NCI-H1694 (cell line): ENCODE data around the gene CCDC18.

ENCODE experiments used
- DNase-seq: peaks from one replicate; lab custom pipeline; 2025; lab: John Stamatoyannopoulos, UW

The CCDC18 gene

DNA sequence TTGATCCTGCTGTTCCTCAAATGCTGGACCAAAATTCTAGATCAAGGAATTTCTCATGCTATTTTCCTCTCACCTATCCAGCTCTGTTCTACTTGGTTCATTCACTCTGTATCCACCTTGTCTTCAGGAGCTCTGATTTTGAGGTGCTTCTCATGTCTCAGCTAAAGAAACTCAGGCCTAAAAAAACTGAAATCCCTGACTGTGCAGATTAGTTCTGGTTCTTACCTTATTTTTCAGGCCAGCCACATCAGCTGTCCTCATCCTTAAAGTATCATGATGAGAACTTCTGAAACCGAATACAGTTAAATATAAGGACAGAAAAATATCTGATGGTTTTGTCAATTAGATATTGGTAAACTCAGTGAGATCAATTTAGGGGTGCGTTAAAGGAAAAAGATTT is 137.4 kb downstream of the CCDC18 start:
- no peak for DNase-seq

DNA sequence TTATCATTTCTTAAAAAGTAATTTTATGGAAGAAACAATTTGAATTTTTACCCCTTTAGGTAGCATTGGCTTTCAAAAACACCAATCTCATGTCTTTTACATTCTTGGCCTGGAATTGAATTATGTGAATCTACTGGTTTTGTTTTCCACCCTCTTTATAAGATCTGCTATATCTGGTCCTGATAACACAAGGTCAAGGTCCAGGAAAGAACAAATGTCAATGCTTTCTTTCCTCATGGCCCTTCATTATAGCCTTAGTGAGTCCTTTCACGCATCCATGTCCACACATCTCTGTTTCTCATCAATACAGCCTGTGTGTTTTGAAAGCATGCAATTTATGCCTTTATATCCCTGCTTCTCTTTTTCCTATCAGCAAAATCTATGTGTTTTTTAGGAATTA is 141.2 kb downstream of the CCDC18 start:
- DNase-seq = no peak

DNA sequence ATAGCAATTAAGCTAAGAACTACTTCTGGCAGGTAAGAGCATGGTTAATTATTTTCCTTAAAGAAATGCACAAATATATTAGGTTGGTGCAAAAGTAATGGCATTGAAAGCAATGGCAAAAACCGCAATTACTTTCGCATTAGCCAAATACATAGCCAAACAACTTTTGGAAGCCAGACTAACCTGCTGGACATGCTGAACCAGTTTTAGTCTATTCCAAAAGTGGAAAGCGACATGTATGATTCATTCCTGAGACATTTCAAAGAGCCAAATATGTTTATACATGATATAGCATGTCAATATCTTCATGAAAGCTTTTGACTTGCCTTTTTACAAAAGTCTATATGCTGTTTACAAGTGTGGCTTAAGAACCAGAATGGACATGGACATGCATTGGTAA is 141.8 kb downstream of the CCDC18 start:
- DNase-seq = no peak

DNA sequence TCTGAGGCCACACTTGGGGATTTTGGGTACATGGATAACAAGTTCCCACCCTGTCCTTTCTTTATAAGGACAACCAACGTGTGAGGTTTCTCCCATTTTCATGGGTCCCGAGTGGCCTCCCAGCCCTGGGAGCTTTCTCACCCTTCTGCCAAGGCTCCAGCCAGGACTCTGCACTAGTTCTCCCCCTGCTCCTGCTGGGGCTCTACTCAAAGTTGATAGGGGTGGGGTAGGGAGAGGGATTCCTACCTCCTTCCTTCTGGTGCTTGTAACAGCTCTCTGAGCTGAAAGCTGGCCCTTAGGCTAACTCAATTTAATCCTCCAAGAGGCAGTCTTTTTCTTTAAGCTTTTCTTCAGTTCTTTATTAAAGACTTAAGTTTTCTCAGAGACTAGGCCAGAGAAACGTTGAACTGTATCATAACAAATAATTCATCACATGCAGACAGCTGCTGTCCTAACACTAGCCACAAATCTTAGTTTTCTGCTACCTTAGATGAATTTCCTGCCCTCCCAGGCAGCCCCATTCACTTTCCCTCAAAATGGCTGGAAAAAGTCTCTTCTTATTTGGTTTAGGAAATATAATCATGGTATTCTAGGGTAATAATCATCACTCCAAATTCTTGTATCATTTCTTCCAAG is 142.8 kb downstream of the CCDC18 start:
- DNase-seq = no peak

DNA sequence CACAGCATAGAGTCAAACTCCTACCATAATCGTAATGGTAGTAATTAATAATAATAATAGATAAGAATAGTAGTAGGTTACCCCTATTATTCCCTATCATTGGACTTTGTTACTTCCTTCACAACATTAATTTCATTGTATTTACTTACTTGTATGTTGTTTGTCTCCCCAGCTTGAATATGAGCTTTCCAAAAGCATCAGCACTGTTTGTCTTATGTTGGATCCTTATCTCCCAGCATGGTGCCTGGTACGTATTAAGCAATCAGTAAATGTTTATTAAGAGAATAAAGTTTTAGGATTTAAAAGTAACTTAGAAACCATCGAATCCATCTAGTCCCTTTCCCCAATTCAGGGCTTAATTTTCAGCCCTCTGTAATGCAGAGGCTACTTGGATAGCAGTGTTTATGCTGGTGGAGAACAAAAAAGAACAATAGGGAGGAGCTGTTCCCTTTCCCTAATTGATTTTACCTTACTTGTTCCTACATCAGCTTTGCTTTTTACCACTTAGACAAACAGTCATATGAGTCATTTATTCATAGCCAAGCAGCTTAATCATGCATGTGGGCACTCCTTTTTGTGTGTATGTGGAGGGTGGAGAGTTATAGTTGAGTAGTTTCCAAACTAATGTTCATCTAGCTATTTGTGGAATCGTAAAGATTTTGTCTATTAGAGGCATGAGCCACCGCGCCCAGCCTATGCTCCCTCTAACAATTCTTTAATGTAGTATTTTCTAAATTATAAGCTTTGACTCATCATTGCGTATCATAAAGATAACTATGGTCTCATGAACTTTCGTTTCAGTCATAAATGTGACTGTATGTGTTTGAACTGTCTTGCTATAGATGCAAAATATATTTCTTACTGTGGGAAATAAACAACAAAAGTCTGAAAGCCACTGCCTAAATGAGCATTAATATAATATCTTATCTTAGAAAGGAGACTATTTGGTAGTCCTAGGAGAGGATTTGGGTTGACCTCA is 144.3 kb downstream of the CCDC18 start:
- no peak for DNase-seq
